Ovary (tissue), 3 donors: ENCODE results near the gene RRP12.

ENCODE experiments used
- EP300 ChIP-seq: sonication (generic); formaldehyde crosslinking; IDR thresholded peaks from one replicate; pipeline ENCODE4 v1.6.1; 2017; ENCODE audit warnings: antibody characterized with exemption
- POLR2A ChIP-seq: fragments of 450-650 bp; IDR thresholded peaks from one replicate; pipeline ENCODE4 v1.6.1; 2017; ENCODE audit warnings: antibody characterized with exemption, mild to moderate bottlenecking, moderate library complexity
- TF ChIP-seq, protein P1 (sequence below), 3 donors: fragments of 450-650 bp in 2 of 3; fragments of 200-600 bp in 1 of 3; IDR thresholded peaks; one replicate each; pipeline versions ENCODE4 v1.5.1 to v1.8.0; 2016 to 2022; ENCODE audit warnings: antibody characterized with exemption in 3 of 3, mild to moderate bottlenecking in 1 of 3
- donor health status: DM: no; HTN: no; CAD: no.

GRCh38 chr10:97366572-97366971 is 34.6 kb downstream of the RRP12 start:
- TF ChIP-seq, protein P1, sequence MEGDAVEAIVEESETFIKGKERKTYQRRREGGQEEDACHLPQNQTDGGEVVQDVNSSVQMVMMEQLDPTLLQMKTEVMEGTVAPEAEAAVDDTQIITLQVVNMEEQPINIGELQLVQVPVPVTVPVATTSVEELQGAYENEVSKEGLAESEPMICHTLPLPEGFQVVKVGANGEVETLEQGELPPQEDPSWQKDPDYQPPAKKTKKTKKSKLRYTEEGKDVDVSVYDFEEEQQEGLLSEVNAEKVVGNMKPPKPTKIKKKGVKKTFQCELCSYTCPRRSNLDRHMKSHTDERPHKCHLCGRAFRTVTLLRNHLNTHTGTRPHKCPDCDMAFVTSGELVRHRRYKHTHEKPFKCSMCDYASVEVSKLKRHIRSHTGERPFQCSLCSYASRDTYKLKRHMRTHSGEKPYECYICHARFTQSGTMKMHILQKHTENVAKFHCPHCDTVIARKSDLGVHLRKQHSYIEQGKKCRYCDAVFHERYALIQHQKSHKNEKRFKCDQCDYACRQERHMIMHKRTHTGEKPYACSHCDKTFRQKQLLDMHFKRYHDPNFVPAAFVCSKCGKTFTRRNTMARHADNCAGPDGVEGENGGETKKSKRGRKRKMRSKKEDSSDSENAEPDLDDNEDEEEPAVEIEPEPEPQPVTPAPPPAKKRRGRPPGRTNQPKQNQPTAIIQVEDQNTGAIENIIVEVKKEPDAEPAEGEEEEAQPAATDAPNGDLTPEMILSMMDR (IDR thresholded peaks at IDR 0.05): no peak
- TF ChIP-seq EP300 (no peak), POLR2A (no peak)
